Measurements from ENCODE around the gene DICER1. TPM values are rescaled to one million over a fixed set of nuclear protein-coding genes. Genes with fewer than 3 reads are reported as not detected.

DICER1 gene
- total RNA-seq, 1 donor from 2014 or later: 104 TPM

DNA sequence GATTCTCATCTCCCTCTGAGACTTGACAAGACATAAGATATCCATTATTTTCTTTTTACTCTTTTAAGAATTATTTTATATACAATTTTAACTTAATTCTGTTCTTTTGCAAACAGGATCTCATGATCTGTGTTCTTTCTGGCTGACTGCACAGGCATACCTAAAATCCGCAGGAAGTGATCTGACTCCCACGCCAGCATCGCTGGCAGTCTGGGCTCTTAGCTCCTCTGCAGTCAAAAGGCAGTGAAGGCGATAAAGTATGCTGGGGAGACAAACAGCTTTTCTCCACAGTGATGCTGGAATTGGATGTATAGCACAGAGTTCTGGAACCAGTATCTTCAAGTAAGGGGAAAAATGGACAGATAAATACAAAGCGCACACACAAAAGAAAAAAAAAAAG, 52.4 kb downstream of the DICER1 start:
- Mint-ChIP-seq H3K4me1 (peaks cover 5% of the 10 kb centered on the region), H3K27ac (ENCODE audit: unreplicated experiment) (no peak overlapping the region), H3K4me3 (no peak overlapping the region), H3K36me3 (ENCODE audit: low read depth) (peaks cover 34% of the 10 kb centered on the region), H3K9me3 (no peaks in the 10 kb centered on the region), H3K27me3 (ENCODE audit: low read depth) (no peaks in the 10 kb centered on the region)
- no peak for DNase-seq (ENCODE audit: low read depth, low spot score)
- TF ChIP-seq, protein P1, sequence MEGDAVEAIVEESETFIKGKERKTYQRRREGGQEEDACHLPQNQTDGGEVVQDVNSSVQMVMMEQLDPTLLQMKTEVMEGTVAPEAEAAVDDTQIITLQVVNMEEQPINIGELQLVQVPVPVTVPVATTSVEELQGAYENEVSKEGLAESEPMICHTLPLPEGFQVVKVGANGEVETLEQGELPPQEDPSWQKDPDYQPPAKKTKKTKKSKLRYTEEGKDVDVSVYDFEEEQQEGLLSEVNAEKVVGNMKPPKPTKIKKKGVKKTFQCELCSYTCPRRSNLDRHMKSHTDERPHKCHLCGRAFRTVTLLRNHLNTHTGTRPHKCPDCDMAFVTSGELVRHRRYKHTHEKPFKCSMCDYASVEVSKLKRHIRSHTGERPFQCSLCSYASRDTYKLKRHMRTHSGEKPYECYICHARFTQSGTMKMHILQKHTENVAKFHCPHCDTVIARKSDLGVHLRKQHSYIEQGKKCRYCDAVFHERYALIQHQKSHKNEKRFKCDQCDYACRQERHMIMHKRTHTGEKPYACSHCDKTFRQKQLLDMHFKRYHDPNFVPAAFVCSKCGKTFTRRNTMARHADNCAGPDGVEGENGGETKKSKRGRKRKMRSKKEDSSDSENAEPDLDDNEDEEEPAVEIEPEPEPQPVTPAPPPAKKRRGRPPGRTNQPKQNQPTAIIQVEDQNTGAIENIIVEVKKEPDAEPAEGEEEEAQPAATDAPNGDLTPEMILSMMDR (conservative IDR thresholded peaks at IDR 0.05): no peak

- no peaks in the 10 kb centered on the region for H3K27me3 Mint-ChIP-seq (ENCODE audit: low read depth)
- no peak for DNase-seq (ENCODE audit: low read depth, low spot score)
These were observed 54.7 kb downstream of the DICER1 start for GRCh38 chr14:95102680-95103044.

DNA sequence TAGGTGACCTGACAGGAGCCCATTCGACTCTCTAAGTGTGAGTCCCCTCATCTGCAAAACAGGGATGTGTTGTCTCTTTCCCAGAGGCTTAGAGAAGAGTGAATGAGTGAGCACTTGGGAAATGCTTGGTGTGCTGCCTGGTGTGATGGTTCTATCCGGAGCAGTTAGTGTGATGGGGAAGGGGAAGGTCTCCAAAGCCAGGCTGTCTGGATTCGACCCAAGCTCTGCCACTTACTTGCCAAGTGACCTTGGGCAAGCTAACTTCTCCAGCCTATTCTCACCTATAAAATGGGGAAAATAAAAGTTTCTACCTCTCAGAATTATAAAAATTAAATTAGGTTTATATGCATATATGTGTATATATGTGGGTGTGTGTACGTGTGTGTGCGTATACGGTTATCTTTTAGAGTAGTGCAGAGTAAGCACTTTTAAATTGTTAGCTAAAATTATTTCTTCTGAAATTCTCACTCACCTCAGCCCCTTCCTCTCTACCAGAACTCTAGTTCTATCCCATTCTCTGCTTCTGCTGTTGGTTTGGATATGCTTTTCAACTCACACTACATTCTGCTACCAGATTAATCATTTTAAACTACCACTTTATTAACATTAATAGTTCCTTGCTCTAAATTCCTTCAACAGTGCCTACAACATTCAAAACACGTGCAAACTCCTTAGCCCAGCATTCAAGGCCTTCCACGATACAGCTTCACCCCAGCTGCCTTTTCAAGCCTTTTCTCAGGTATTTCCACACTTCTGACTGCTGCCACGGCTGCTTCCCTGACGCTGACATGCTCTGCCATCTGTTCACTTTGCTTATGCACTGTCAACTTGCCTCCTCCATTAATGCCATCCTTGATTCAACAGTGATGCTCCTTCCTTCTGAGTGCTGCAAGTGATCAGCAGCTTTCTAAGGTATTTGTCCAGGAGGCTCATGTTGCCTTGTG, 55.3 kb downstream of the DICER1 start:
- peaks cover 16% of the 10 kb centered on the region for H3K4me1 Mint-ChIP-seq
- no peaks in the 10 kb centered on the region for H3K27me3 Mint-ChIP-seq (ENCODE audit: low read depth)
- no peak overlapping the region for H3K27ac Mint-ChIP-seq (ENCODE audit: unreplicated experiment)
- no peak overlapping the region for H3K4me3 Mint-ChIP-seq
- H3K36me3 Mint-ChIP-seq (ENCODE audit: low read depth): peaks cover 23% of the 10 kb centered on the region
- H3K9me3 Mint-ChIP-seq: no peaks in the 10 kb centered on the region
- TF ChIP-seq, protein P1 (conservative IDR thresholded peaks at IDR 0.05): no peak
- no peak for DNase-seq (ENCODE audit: low read depth, low spot score)

More at GRCh38 chr14:95102680-95103044, 54.7 kb downstream of the DICER1 start:
- Mint-ChIP-seq H3K36me3 (ENCODE audit: low read depth) (peaks cover 27% of the 10 kb centered on the region), H3K4me3 (peak overlapping the region; percentile 25), H3K27ac (ENCODE audit: unreplicated experiment) (no peak overlapping the region), H3K4me1 (peaks cover 10% of the 10 kb centered on the region), H3K9me3 (no peaks in the 10 kb centered on the region)
- TF ChIP-seq, protein P1 (conservative IDR thresholded peaks at IDR 0.05): no peak

DNA sequence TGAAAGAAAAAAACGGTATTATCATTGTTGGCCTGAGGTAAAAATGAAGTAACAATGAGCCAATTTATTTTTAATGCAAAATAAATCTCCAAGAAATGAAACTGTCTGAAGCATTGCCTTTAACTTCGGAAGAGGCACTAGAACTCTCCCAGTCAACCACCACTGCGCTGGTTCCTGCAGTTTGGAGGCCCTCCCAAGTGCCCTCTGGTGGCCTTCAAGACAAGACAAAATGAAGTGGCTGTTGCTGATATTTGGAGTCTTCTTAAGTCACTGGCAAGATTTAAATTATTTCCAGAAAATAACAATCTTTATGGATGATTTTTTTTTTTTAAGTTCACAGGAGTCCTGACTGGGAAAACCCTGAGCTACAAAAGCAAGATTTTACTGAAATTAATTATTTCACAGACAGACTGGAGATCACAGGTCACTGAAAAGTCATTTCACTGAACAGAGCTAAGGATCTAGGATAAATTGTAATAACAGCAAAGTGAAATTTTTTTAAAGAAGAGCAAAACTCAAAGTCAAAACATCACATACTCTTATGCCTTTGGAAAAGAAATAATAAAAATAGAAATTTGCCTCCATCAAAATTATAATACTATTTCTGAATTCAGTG, 58.2 kb downstream of the DICER1 start:
- TF ChIP-seq, protein P1 (conservative IDR thresholded peaks at IDR 0.05): peak; percentile 80
- H3K4me3 Mint-ChIP-seq: peak overlapping the region; percentile 28
- DNase-seq (ENCODE audit: low read depth, low spot score): peak; percentile 49
- no peak overlapping the region for H3K27ac Mint-ChIP-seq (ENCODE audit: unreplicated experiment)
- H3K4me1 Mint-ChIP-seq: peaks cover 41% of the 10 kb centered on the region
- H3K27me3 Mint-ChIP-seq (ENCODE audit: low read depth): no peaks in the 10 kb centered on the region
- no peaks in the 10 kb centered on the region for H3K9me3 Mint-ChIP-seq
- peaks cover 18% of the 10 kb centered on the region for H3K36me3 Mint-ChIP-seq (ENCODE audit: low read depth)

DNA sequence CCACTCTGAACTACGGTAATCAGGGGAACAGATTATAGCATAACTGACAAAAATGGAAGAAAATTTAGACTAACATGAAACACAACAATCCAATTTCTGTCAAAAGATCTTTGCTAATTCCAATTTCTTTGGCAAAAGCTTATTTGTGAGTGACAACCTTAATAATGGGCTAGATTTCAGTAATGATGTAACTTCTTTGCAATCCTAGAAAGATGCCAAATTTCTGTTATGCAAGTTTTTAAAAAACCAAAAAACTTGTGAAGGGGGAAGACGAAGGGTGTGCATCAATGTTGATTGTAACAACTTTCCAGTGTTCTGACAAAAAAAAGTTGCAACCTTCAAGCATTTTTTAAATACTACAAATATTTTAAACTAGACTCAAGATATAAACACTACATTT, 59.9 kb downstream of the DICER1 start:
- Mint-ChIP-seq H3K9me3 (no peaks in the 10 kb centered on the region), H3K4me1 (peaks cover 41% of the 10 kb centered on the region), H3K4me3 (no peak overlapping the region), H3K27ac (ENCODE audit: unreplicated experiment) (peak overlapping the region; percentile 35), H3K27me3 (ENCODE audit: low read depth) (no peaks in the 10 kb centered on the region), H3K36me3 (ENCODE audit: low read depth) (peaks cover 12% of the 10 kb centered on the region)
- no peak for DNase-seq (ENCODE audit: low read depth, low spot score)
- TF ChIP-seq, protein P1 (conservative IDR thresholded peaks at IDR 0.05): no peak

Measured in neural crest cell (in vitro differentiated cells).